Measurements from ENCODE around the gene GFOD2. TPM values are rescaled to one million over a fixed set of nuclear protein-coding genes. Genes with fewer than 3 reads are reported as not detected.

Gene GFOD2
- total and polyA plus RNA-seq, 3 donors from 2014 or later, result 18.0 to 23.0 (median 20.4) TPM

DNA sequence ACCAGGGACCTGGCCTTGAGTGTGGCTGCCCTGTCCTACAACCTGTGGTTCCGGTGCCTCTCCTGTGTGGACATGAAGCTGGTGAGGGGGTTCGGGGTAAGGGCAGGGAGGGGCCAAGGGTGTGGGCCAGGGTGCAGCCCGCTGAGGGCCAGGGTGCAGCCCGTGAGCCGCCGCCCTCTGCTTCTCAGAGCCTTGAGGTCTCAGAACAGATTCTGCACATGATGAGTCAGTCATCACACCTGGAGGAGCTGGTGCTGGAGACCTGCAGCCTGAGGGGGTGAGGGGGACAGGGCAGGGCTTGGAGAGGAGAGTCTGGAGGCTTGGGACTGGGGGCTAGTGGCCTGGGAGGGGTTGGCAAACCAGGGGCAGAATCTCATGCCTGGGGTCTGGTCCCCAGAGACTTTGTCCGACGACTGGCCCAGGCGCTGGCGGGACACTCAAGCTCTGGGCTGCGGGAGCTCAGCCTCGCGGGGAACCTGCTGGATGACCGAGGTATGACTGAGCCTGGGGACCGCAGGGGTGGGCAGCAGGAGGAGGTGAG is 71.9 kb downstream of the GFOD2 start:
- no peak overlapping the region for H3K4me3 ChIP-seq
- no peaks in the 10 kb centered on the region for H3K36me3 ChIP-seq (ENCODE audit: low read depth, missing control alignments)
- no peaks in the 10 kb centered on the region for H3K9me3 ChIP-seq
- DNase-seq, result no peak
- no peak for TF ChIP-seq POLR2A (IDR thresholded peaks at IDR 0.05)
- TF ChIP-seq, protein P1, sequence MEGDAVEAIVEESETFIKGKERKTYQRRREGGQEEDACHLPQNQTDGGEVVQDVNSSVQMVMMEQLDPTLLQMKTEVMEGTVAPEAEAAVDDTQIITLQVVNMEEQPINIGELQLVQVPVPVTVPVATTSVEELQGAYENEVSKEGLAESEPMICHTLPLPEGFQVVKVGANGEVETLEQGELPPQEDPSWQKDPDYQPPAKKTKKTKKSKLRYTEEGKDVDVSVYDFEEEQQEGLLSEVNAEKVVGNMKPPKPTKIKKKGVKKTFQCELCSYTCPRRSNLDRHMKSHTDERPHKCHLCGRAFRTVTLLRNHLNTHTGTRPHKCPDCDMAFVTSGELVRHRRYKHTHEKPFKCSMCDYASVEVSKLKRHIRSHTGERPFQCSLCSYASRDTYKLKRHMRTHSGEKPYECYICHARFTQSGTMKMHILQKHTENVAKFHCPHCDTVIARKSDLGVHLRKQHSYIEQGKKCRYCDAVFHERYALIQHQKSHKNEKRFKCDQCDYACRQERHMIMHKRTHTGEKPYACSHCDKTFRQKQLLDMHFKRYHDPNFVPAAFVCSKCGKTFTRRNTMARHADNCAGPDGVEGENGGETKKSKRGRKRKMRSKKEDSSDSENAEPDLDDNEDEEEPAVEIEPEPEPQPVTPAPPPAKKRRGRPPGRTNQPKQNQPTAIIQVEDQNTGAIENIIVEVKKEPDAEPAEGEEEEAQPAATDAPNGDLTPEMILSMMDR (IDR thresholded peaks at IDR 0.05), result no peak
- H3K27me3 ChIP-seq, result no peaks in the 10 kb centered on the region
- H3K4me1 ChIP-seq, result peaks cover 3% of the 10 kb centered on the region
- intact Hi-C loops (cut with DNase I; ENCODE audit: low total_unique reads), result loop anchor here (10.0 kb wide), 1 partner anchor 102 kb away; no protein-coding TSS in a partner anchor
- H3K27ac ChIP-seq, result no peak overlapping the region
- WGBS, 2 donors, result 62 to 85% methylated on average over 8 to 15 of the region's 15 CpGs

DNA sequence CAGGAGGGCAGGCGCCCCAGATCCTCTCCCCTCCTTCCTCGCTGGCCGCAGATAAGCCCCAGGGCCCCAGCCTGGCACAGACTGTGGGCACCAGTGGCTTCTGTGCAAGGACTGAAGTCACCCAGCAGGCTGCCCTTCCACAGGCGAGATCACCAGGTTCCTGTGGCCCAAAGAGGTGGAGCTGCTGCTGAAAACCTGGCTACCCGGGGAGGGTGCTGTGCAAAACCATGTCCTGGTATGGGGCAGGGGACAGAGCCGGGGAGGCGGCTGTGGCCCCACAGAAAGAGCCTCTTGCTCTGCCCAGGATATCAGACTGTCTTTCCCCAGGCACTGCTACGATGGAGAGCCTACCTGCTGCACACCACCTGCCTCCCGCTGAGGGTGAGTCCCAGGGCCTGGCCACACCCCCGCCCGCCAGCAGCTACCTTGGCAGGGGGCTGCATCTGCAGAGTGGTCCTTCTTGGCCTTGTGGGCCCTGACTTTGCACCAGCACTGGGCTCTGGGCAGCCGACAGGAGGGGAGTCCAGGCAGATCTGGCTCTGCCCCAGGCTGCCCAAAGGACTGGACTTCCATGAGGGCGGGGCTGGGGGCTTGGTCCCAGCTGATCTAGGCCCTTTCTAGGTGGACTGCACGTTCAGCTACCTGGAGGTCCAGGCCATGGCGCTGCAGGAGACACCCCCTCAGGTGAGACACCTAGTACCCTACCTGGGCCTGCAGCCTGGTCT is 73.6 kb downstream of the GFOD2 start:
- no peaks in the 10 kb centered on the region for H3K36me3 ChIP-seq (ENCODE audit: low read depth, missing control alignments)

DNA sequence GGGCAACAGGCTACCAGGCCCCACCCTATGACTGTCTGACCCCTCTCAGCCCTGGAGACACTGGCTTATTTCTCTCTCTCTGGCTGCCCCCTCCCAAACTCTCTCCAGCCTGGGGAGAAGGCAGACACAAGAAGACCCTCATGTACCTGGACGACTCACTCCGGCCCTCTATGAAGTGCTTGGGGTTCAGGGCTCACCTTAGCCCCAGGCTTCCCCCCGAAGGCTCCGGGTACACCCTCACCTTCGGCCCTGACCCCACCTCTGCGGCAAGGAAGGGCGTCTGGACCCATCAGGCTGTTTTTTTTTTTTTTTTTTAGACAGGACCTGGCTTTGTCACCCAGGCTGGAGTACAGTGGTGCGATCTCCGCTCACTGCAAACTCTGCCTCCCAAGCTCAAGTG is 75.1 kb downstream of the GFOD2 start:
- Histone ChIP-seq H3K27me3 (no peaks in the 10 kb centered on the region), H3K4me1 (peaks cover 3% of the 10 kb centered on the region), H3K9me3 (no peaks in the 10 kb centered on the region), H3K4me3 (no peak overlapping the region), H3K36me3 (ENCODE audit: low read depth, missing control alignments) (no peaks in the 10 kb centered on the region), H3K27ac (no peak overlapping the region)
- intact Hi-C loops (cut with DNase I; ENCODE audit: low total_unique reads), result loop anchor here (10.0 kb wide), 1 partner anchor 99 kb away; no protein-coding TSS in a partner anchor
- 53 to 69% methylated on average over 9 of the region's 9 CpGs for WGBS, 2 donors
- no peak for DNase-seq
- TF ChIP-seq, protein P1 (IDR thresholded peaks at IDR 0.05), result no peak
- no peak for TF ChIP-seq POLR2A (IDR thresholded peaks at IDR 0.05)

More for the DNA sequence above, 73.6 kb downstream of the GFOD2 start:
- no peak for DNase-seq
- Histone ChIP-seq H3K4me1 (peaks cover 3% of the 10 kb centered on the region), H3K27me3 (no peaks in the 10 kb centered on the region), H3K27ac (no peak overlapping the region), H3K4me3 (peak overlapping the region in 1 of 2 donors; percentile 54), H3K9me3 (no peaks in the 10 kb centered on the region)
- TF ChIP-seq, protein P1 (IDR thresholded peaks at IDR 0.05), result no peak
- TF ChIP-seq POLR2A (IDR thresholded peaks at IDR 0.05), result no peak
- intact Hi-C loops (cut with DNase I; ENCODE audit: low total_unique reads), result loop anchor here (10.0 kb wide), 1 partner anchor 101 kb away; no protein-coding TSS in a partner anchor
- WGBS, 2 donors, result 85% methylated on average over 14 of the region's 15 CpGs; no CpG with 5 or more reads in 1 of the 2 donors

DNA sequence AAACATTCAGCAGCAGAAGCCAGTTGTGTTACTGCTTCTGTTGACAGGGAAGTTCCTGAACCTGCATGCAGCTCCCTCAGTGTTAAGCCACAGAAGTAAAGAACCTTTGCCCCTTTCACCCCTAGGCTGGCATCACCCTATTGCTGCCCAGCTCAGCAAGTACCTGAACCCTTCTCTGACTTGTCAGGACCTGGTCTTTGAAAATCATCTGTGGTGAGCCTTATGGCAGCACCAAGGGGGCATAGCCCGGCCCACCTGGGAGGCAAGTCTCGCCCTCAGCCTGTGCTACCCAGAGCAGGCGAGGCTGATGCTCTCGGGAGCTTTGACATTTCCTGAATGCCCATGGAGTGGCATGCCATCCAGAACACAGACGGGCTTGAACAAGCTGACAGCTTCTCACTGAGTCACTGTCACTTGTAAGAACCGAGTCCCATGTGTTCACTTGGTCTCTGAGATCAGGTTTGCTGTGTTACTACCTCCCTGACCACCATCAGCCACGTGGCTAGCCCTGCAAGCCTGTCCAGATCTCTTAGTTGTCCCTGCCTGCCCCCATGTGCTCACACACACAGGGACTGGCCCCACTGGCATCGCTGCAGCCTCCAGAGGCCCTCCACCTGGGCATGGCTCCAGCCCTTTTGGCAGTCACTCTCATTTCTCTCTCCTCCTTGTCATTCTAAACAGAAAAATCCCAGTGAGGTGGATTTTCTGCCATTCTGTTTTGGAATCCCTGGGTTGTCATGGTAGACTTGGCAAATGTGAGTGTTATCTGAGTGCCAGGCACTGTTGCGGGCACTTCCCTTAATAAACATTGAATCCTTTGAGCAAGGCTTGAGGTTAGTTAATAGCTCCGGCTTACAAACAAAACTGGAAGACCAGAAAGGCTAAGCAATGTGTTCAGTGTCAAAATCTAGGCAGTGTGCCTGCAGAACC is 77.1 kb downstream of the GFOD2 start:
- Histone ChIP-seq H3K27me3 (no peaks in the 10 kb centered on the region), H3K9me3 (no peaks in the 10 kb centered on the region), H3K36me3 (ENCODE audit: low read depth, missing control alignments) (no peaks in the 10 kb centered on the region), H3K4me1 (no peaks in the 10 kb centered on the region), H3K4me3 (no peak overlapping the region), H3K27ac (no peak overlapping the region)
- intact Hi-C loops (cut with DNase I; ENCODE audit: low total_unique reads), result loop anchor here (10.0 kb wide), 1 partner anchor 97 kb away; no protein-coding TSS in a partner anchor
- 44 to 61% methylated on average over 4 to 10 of the region's 10 CpGs for WGBS, 2 donors
- no peak for TF ChIP-seq POLR2A (IDR thresholded peaks at IDR 0.05)
- TF ChIP-seq, protein P1 (IDR thresholded peaks at IDR 0.05), result no peak
- peak; percentile 73 for DNase-seq
